ENCODE results near the gene OR4D11. TPM values are rescaled to one million over a fixed set of nuclear protein-coding genes. Genes with fewer than 3 reads are reported as not detected.

OR4D11 gene
- not detected in 2 replicates for total RNA-seq

- TF ChIP-seq CTCF (IDR thresholded peaks at IDR 0.05; ENCODE audit: insufficient read depth, low read length, poor library complexity, severe bottlenecking) = no peak
- Histone ChIP-seq H3K4me3 (ENCODE audit: low read depth, low read length) (no peak within 1 kb of the TSS), H3K27me3 (ENCODE audit: control insufficient read depth, insufficient read depth, low read length) (no peaks in the 10 kb centered on the region)
Measured at GRCh38 chr11:59503276-59503675, at the start of gene OR4D11. Gene OR4D11, plus strand, starts transcription at chr11:59503576. Its CDS starts 0 bp downstream, at chr11:59503576.

GRCh38 chr11:59456661-59457060 lies 46.7 kb upstream of the OR4D11 start, which contains the start of gene OR4D6:
Gene OR4D6, plus strand, starts transcription at chr11:59456961. Its CDS starts 0 bp downstream, at chr11:59456961.
- Histone ChIP-seq H3K36me3 (ENCODE audit: control insufficient read depth, insufficient read depth, low read length) (no peaks in the 10 kb centered on the region), H3K27me3 (ENCODE audit: control insufficient read depth, insufficient read depth, low read length) (no peaks in the 10 kb centered on the region), H3K4me3 (ENCODE audit: low read depth, low read length) (no peak within 1 kb of the TSS)
- DNase-seq (ENCODE audit: low read depth) = no peak
- TF ChIP-seq CTCF (IDR thresholded peaks at IDR 0.05; ENCODE audit: insufficient read depth, low read length, poor library complexity, severe bottlenecking) = no peak

More at GRCh38 chr11:59503276-59503675, at the start of gene OR4D11:
- DNase-seq (ENCODE audit: low read depth) = no peak
- no peaks in the 10 kb centered on the region for H3K36me3 ChIP-seq (ENCODE audit: control insufficient read depth, insufficient read depth, low read length)

GRCh38 chr11:59459916-59460315 lies 43.5 kb upstream of the OR4D11 start:
- no peak for DNase-seq (ENCODE audit: low read depth)
- Histone ChIP-seq H3K27me3 (ENCODE audit: control insufficient read depth, insufficient read depth, low read length) (no peaks in the 10 kb centered on the region), H3K36me3 (ENCODE audit: control insufficient read depth, insufficient read depth, low read length) (no peaks in the 10 kb centered on the region), H3K4me3 (ENCODE audit: low read depth, low read length) (no peak overlapping the region)
- TF ChIP-seq CTCF (IDR thresholded peaks at IDR 0.05; ENCODE audit: insufficient read depth, low read length, poor library complexity, severe bottlenecking) = no peak

GRCh38 chr11:59463190-59463641 lies 40.2 kb upstream of the OR4D11 start:
- no peaks in the 10 kb centered on the region for H3K36me3 ChIP-seq (ENCODE audit: control insufficient read depth, insufficient read depth, low read length)
- no peak for DNase-seq (ENCODE audit: low read depth)
- no peak overlapping the region for H3K4me3 ChIP-seq (ENCODE audit: low read depth, low read length)
- no peak for TF ChIP-seq CTCF (IDR thresholded peaks at IDR 0.05; ENCODE audit: insufficient read depth, low read length, poor library complexity, severe bottlenecking)
- no peaks in the 10 kb centered on the region for H3K27me3 ChIP-seq (ENCODE audit: control insufficient read depth, insufficient read depth, low read length)

- no peak for DNase-seq (ENCODE audit: low read depth)
- no peak for TF ChIP-seq CTCF (IDR thresholded peaks at IDR 0.05; ENCODE audit: insufficient read depth, low read length, poor library complexity, severe bottlenecking)
- no peaks in the 10 kb centered on the region for H3K27me3 ChIP-seq (ENCODE audit: control insufficient read depth, insufficient read depth, low read length)
Measured at GRCh38 chr11:59473015-59473414, 30.4 kb upstream of the OR4D11 start, which contains the start of gene OR4D10. Gene OR4D10, plus strand, starts transcription at chr11:59473315. Its CDS starts 4,115 bp downstream, at chr11:59477430.

GRCh38 chr11:59475176-59475575 lies 28.2 kb upstream of the OR4D11 start:
- DNase-seq (ENCODE audit: low read depth) = no peak

More at GRCh38 chr11:59473015-59473414, 30.4 kb upstream of the OR4D11 start, which contains the start of gene OR4D10:
- no peak within 1 kb of the TSS for H3K4me3 ChIP-seq (ENCODE audit: low read depth, low read length)
- no peaks in the 10 kb centered on the region for H3K36me3 ChIP-seq (ENCODE audit: control insufficient read depth, insufficient read depth, low read length)

More at GRCh38 chr11:59475176-59475575, 28.2 kb upstream of the OR4D11 start:
- no peaks in the 10 kb centered on the region for H3K27me3 ChIP-seq (ENCODE audit: control insufficient read depth, insufficient read depth, low read length)
- no peaks in the 10 kb centered on the region for H3K36me3 ChIP-seq (ENCODE audit: control insufficient read depth, insufficient read depth, low read length)
- no peak for TF ChIP-seq CTCF (IDR thresholded peaks at IDR 0.05; ENCODE audit: insufficient read depth, low read length, poor library complexity, severe bottlenecking)
- H3K4me3 ChIP-seq (ENCODE audit: low read depth, low read length) = no peak overlapping the region

All from kidney epithelial cell (primary cell).